ENCODE measurements around the gene DND1. TPM values are rescaled to one million over a fixed set of nuclear protein-coding genes. Genes with fewer than 3 reads are reported as not detected.

DND1 gene
- total RNA-seq, 2 experiments from 2014 or later, result 2.0 to 2.2 TPM

Small RNA genes within 50 kb of the gene (microRNA-seq; reads per million reads assigned to microRNA genes)
- gene MIR3655 (ENCODE audit: borderline microRNAs expressed, borderline replicate concordance), result 0.63 reads per million

Other genes starting within 250 kb of the DND1 start
- 1 to 10 TPM; 9.5 to 9.7 TPM for gene EIF4EBP3, start 125.9 kb downstream of the DND1 start, total RNA-seq
- 10 to 100 TPM; 32.4 to 38.0 TPM for gene SRA1, start 116.1 kb downstream of the DND1 start, total RNA-seq
- gene APBB3, start 109.0 kb downstream of the DND1 start, total RNA-seq, result 10 to 100 TPM; 28.5 to 32.8 TPM
- gene SLC35A4, start 108.7 kb downstream of the DND1 start, total RNA-seq, result 10 to 100 TPM; 84.0 to 96.6 TPM
- under 1 TPM; 0.21 to 0.37 TPM for gene CD14, start 40.4 kb downstream of the DND1 start, total RNA-seq
- gene TMCO6, start 34.1 kb downstream of the DND1 start, total RNA-seq, result 10 to 100 TPM; 33.5 to 38.8 TPM
- 10 to 100 TPM; 76.3 to 79.9 TPM for gene NDUFA2, start 25.9 kb downstream of the DND1 start, total RNA-seq
- gene IK, start 25.7 kb downstream of the DND1 start, total RNA-seq, result 100 to 1,000 TPM; 121 to 161 TPM
- gene WDR55, start 8.7 kb downstream of the DND1 start, total RNA-seq, result 10 to 100 TPM; 33.7 to 37.1 TPM
- 10 to 100 TPM; 71.5 to 76.5 TPM for gene HARS1, start 17.8 kb upstream of the DND1 start, total RNA-seq
- 10 to 100 TPM; 32.7 to 34.2 TPM for gene HARS2, start 17.9 kb upstream of the DND1 start, total RNA-seq
- 10 to 100 TPM; 52.4 to 61.3 TPM for gene ZMAT2, start 26.9 kb upstream of the DND1 start, total RNA-seq
- gene PCDHA1, start 112.6 kb upstream of the DND1 start, total RNA-seq, result not detected
- gene PCDHA2, start 121.3 kb upstream of the DND1 start, total RNA-seq, result not detected
- not detected for gene PCDHA3, start 127.5 kb upstream of the DND1 start, total RNA-seq
- gene PCDHA4, start 133.5 kb upstream of the DND1 start, total RNA-seq, result not detected
- gene PCDHA5, start 148.0 kb upstream of the DND1 start, total RNA-seq, result not detected
- not detected for gene PCDHA6, start 154.4 kb upstream of the DND1 start, total RNA-seq
- not detected for gene PCDHA7, start 160.7 kb upstream of the DND1 start, total RNA-seq
- not detected for gene PCDHA8, start 167.6 kb upstream of the DND1 start, total RNA-seq
- gene PCDHA9, start 174.8 kb upstream of the DND1 start, total RNA-seq, result not detected
- gene PCDHA10, start 182.3 kb upstream of the DND1 start, total RNA-seq, result not detected
- not detected for gene PCDHA11, start 195.4 kb upstream of the DND1 start, total RNA-seq
- gene PCDHA12, start 201.7 kb upstream of the DND1 start, total RNA-seq, result not detected
- not detected for gene PCDHA13, start 208.5 kb upstream of the DND1 start, total RNA-seq

Measured in activated CD4-positive, alpha-beta T cell treated with anti-CD3 and anti-CD28 coated beads, Interleukin-2, amount 10 ng/mL, durations not matched to agents 7 days and 5 days (primary cell).